ENCODE data around the gene IP6K2. TPM values are rescaled to one million over a fixed set of nuclear protein-coding genes. Genes with fewer than 3 reads are reported as not detected.
"Not testable (repeated sequence)": the region's sequence is repeated elsewhere in the genome, so short reads cannot be mapped to it uniquely, and the experiment has no call there.

Gene IP6K2
- total RNA-seq (2022): 87.0 and 105 TPM in 2 replicates
- Bru-seq, nascent RNA: percentile 93 among the genes with signal in this experiment
- percentile 86 among the genes with signal in this experiment for BruChase-seq, experiment 1, labeled RNA remaining after a 6-hour chase
- BruChase-seq, experiment 2, labeled RNA remaining after a 2-hour chase: percentile 89 among the genes with signal in this experiment
- long read RNA-seq, transcript IP6K2-208 (2 exons, 1,124 nt): minor isoform, 9 of 149 reads
- long read RNA-seq, transcript IP6K2-211 (4 exons, 1,309 nt): minor isoform, 10 of 149 reads
- long read RNA-seq, transcript IP6K2-201 (6 exons, 1,775 nt): major isoform, 24 of 149 reads
- long read RNA-seq, transcript IP6K2-221 (2 exons, 1,673 nt): minor isoform, 16 of 149 reads
- long read RNA-seq, partial matches to known transcripts: 21 of 149 reads
- long read RNA-seq, other reads (novel, unspliced or antisense): 61 of 149 reads

- intact Hi-C loops (cut with micrococcal nuclease; ENCODE audit: unreplicated experiment): no loop called here
- Mint-ChIP-seq H3K4me3 (ENCODE audit: low read depth, unreplicated experiment) (peak within 1 kb of the TSS; percentile 92), H3K9me3 (ENCODE audit: low read depth, unreplicated experiment) (peaks cover 2% of the 10 kb centered on the region), H3K4me1 (ENCODE audit: low read depth, unreplicated experiment) (peaks cover 22% of the 10 kb centered on the region), H3K27me3 (ENCODE audit: unreplicated experiment) (no peaks in the 10 kb centered on the region), H3K36me3 (ENCODE audit: insufficient read depth, unreplicated experiment) (peaks cover 52% of the 10 kb centered on the region), H3K27ac (ENCODE audit: unreplicated experiment) (peak within 1 kb of the TSS; percentile 96)
- CTCF ChIA-PET: interaction anchor here (0.7 to 1.8 kb wide), 7 partner anchors 10 to 213 kb away, joined by 3 to 9 read pairs (median 3); partner anchors contain the start of gene NCKIPSD
- BruUV-seq (replicated peaks): no TSS peak
- TF ChIP-seq CTCF (IDR thresholded peaks at IDR 0.05; ENCODE audit: unreplicated experiment): no peak
- peak; percentile 98 for DNase-seq
Measured at GRCh38 chr3:48716982-48717746, at the start of gene IP6K2. IP6K2 (minus strand) TSS chr3:48717221; CDS start chr3:48695291, 21,930 bp downstream.

- no peaks in the 10 kb centered on the region for H3K27me3 Mint-ChIP-seq (ENCODE audit: unreplicated experiment)
- no peaks in the 10 kb centered on the region for H3K4me1 Mint-ChIP-seq (ENCODE audit: low read depth, unreplicated experiment)
- DNase-seq: no peak
- H3K9me3 Mint-ChIP-seq (ENCODE audit: low read depth, unreplicated experiment): no peaks in the 10 kb centered on the region
- peaks cover under 1% of the 10 kb centered on the region for H3K36me3 Mint-ChIP-seq (ENCODE audit: insufficient read depth, unreplicated experiment)
- H3K27ac Mint-ChIP-seq (ENCODE audit: unreplicated experiment): no peak overlapping the region
- no TSS peak for BruUV-seq (replicated peaks)
- CTCF ChIA-PET: interaction anchor here (0.6 to 1.2 kb wide), 5 partner anchors 17 to 329 kb away, joined by 3 to 9 read pairs (median 3); partner anchors contain the start of genes IP6K2 and PRKAR2A
- intact Hi-C loops (cut with micrococcal nuclease; ENCODE audit: unreplicated experiment): no loop called here
- H3K4me3 Mint-ChIP-seq (ENCODE audit: low read depth, unreplicated experiment): no peak overlapping the region
- TF ChIP-seq CTCF (IDR thresholded peaks at IDR 0.05; ENCODE audit: unreplicated experiment): no peak
Measured at GRCh38 chr3:48765376-48765775, 48.4 kb upstream of the IP6K2 start.

- H3K4me1 Mint-ChIP-seq (ENCODE audit: low read depth, unreplicated experiment): no peaks in the 10 kb centered on the region
- peaks cover 4% of the 10 kb centered on the region for H3K36me3 Mint-ChIP-seq (ENCODE audit: insufficient read depth, unreplicated experiment)
- H3K27me3 Mint-ChIP-seq (ENCODE audit: unreplicated experiment): no peaks in the 10 kb centered on the region
- H3K27ac Mint-ChIP-seq (ENCODE audit: unreplicated experiment): no peak overlapping the region
- intact Hi-C loops (cut with micrococcal nuclease; ENCODE audit: unreplicated experiment): no loop called here
- H3K9me3 Mint-ChIP-seq (ENCODE audit: low read depth, unreplicated experiment): no peaks in the 10 kb centered on the region
- H3K4me3 Mint-ChIP-seq (ENCODE audit: low read depth, unreplicated experiment): no peak overlapping the region
- DNase-seq: no peak
- BruUV-seq (replicated peaks): no TSS peak
- CTCF ChIA-PET: no interaction called here
- TF ChIP-seq CTCF (IDR thresholded peaks at IDR 0.05; ENCODE audit: unreplicated experiment): no peak
Measured at GRCh38 chr3:48762816-48763215, 45.8 kb upstream of the IP6K2 start.

GRCh38 chr3:48759991-48760540, 43.0 kb upstream of the IP6K2 start:
- H3K9me3 Mint-ChIP-seq (ENCODE audit: low read depth, unreplicated experiment); intact Hi-C loops (cut with micrococcal nuclease; ENCODE audit: unreplicated experiment); DNase-seq; H3K27me3 Mint-ChIP-seq (ENCODE audit: unreplicated experiment); BruUV-seq (replicated peaks); H3K4me3 Mint-ChIP-seq (ENCODE audit: low read depth, unreplicated experiment); H3K27ac Mint-ChIP-seq (ENCODE audit: unreplicated experiment); H3K4me1 Mint-ChIP-seq (ENCODE audit: low read depth, unreplicated experiment); H3K36me3 Mint-ChIP-seq (ENCODE audit: insufficient read depth, unreplicated experiment): not testable (repeated sequence)
- CTCF ChIA-PET: interaction anchor here (0.8 kb wide), 1 partner anchor 24 kb away, joined by 7 read pairs; no protein-coding TSS in a partner anchor

- CTCF ChIA-PET: interaction anchor here (0.8 kb wide), 1 partner anchor 23 kb away, joined by 7 read pairs; no protein-coding TSS in a partner anchor
- H3K36me3 Mint-ChIP-seq (ENCODE audit: insufficient read depth, unreplicated experiment); BruUV-seq (replicated peaks); H3K27me3 Mint-ChIP-seq (ENCODE audit: unreplicated experiment); H3K9me3 Mint-ChIP-seq (ENCODE audit: low read depth, unreplicated experiment); intact Hi-C loops (cut with micrococcal nuclease; ENCODE audit: unreplicated experiment); H3K4me1 Mint-ChIP-seq (ENCODE audit: low read depth, unreplicated experiment); H3K27ac Mint-ChIP-seq (ENCODE audit: unreplicated experiment); DNase-seq; H3K4me3 Mint-ChIP-seq (ENCODE audit: low read depth, unreplicated experiment): not testable (repeated sequence)
Measured at GRCh38 chr3:48759531-48759930, 42.5 kb upstream of the IP6K2 start.

Data from Calu3 (cell line).